NCI-H2227 treated with DMSO at 0.1 percent for 48 hours (cell line): ENCODE results near the gene ENDOV.

Source experiments
- DNase-seq: peaks from one replicate; lab custom pipeline; 2025; lab: John Stamatoyannopoulos, UW

The ENDOV gene

GRCh38 chr17:80468242-80468641, 53.3 kb downstream of the ENDOV start:
- DNase-seq: no peak

- no peak for DNase-seq
These were observed 54.0 kb downstream of the ENDOV start for GRCh38 chr17:80468781-80469493.

- DNase-seq: no peak
These were observed 54.7 kb downstream of the ENDOV start for GRCh38 chr17:80469667-80470066.

- DNase-seq: no peak
These were observed 55.6 kb downstream of the ENDOV start for GRCh38 chr17:80470603-80471002.

GRCh38 chr17:80471922-80472321, 57.0 kb downstream of the ENDOV start:
- DNase-seq: no peak

GRCh38 chr17:80472996-80473395, 58.0 kb downstream of the ENDOV start:
- DNase-seq: no peak

- no peak for DNase-seq
These were observed 58.7 kb downstream of the ENDOV start for GRCh38 chr17:80473701-80474100.

- DNase-seq: peak; percentile 46
These were observed 59.4 kb downstream of the ENDOV start for GRCh38 chr17:80474231-80474960.

GRCh38 chr17:80474961-80475909, 60.3 kb downstream of the ENDOV start:
- DNase-seq: no peak

GRCh38 chr17:80475910-80476876, 61.2 kb downstream of the ENDOV start, which contains the start of gene NPTX1:
Gene NPTX1 (minus strand): TSS chr17:80476607. CDS start chr17:80476446, 161 bp downstream.
- DNase-seq: peak; percentile 26

- DNase-seq: no peak
These were observed 62.1 kb downstream of the ENDOV start for GRCh38 chr17:80476877-80477646.

GRCh38 chr17:80477647-80478478, 62.9 kb downstream of the ENDOV start:
- peak; percentile 11 for DNase-seq

GRCh38 chr17:80478487-80479245, 63.7 kb downstream of the ENDOV start:
- no peak for DNase-seq

GRCh38 chr17:80479246-80479566, 64.2 kb downstream of the ENDOV start:
- DNase-seq: no peak

- DNase-seq: no peak
These were observed 65.3 kb downstream of the ENDOV start for GRCh38 chr17:80480248-80480647.

- no peak for DNase-seq
These were observed 66.5 kb downstream of the ENDOV start for GRCh38 chr17:80481284-80482057.

- DNase-seq: no peak
These were observed 67.0 kb downstream of the ENDOV start for GRCh38 chr17:80482058-80482318.

- no peak for DNase-seq
These were observed 67.8 kb downstream of the ENDOV start for GRCh38 chr17:80482555-80483308.
